ENCODE data around the gene TPST2. TPM values are rescaled to one million over a fixed set of nuclear protein-coding genes. Genes with fewer than 3 reads are reported as not detected.

TPST2 gene
- total RNA-seq, 1 experiment from 2014 or later: 50.1 TPM

DNA sequence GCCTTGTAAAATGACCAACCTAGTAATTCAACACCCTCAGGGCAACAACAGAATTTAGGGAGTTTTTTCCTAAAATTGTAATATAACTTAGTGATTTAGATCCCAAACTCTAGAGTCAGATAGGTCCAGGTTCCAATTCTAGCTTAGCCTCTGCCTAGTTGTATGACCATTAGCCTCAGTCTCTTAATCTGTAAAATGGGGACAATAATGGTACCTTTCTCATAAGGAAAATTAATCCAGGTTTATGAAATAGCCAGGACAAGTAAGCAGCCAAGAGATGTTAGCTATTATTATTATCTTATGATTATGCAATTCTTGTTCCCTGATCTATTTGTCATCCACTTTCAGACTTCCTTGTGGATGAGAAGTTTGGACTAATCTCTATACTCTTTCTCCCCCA is 81.8 kb downstream of the TPST2 start:
- H3K27me3 Mint-ChIP-seq (ENCODE audit: low read depth): no peaks in the 10 kb centered on the region

More for the DNA sequence above, 81.8 kb downstream of the TPST2 start:
- H2AK5ac ChIP-seq (ENCODE audit: insufficient read length, low read length): no peak overlapping the region
- H4K5ac ChIP-seq (ENCODE audit: insufficient read length, low read depth, low read length): no peak overlapping the region
- H4K8ac ChIP-seq (replicated peaks; ENCODE audit: insufficient read length, low read depth, low read length): no peak overlapping the region
- peaks cover 33 to 62% (median 51%) of the 10 kb centered on the region in 3 experiments; a peak in 6 of 7 replicates for H3K36me3 Mint-ChIP-seq (ENCODE audit: insufficient read depth in 1 of 3, low read depth in 3 of 3)
- peaks cover 2% of the 10 kb centered on the region; the same call in 1 of the 2 replicates for H3K27me3 ChIP-seq (ENCODE audit: insufficient read depth, low read length)
- H3K9me3 Mint-ChIP-seq: no peaks in the 10 kb centered on the region
- H3K56ac ChIP-seq (ENCODE audit: insufficient read length, low read depth, low read length): no peak overlapping the region
- no peak overlapping the region for H2BK12ac ChIP-seq (ENCODE audit: insufficient read length, low read depth, low read length)
- H3K4me2 ChIP-seq (ENCODE audit: insufficient read depth, insufficient read length, low read length): no peak overlapping the region
- no peak overlapping the region for H3K23ac ChIP-seq (ENCODE audit: insufficient read length, low read depth, low read length)
- no peaks in the 10 kb centered on the region for H3K79me1 ChIP-seq (ENCODE audit: insufficient read depth, low read depth, low read length, poor library complexity, severe bottlenecking)
- H2BK5ac ChIP-seq (ENCODE audit: insufficient read length, low read length): no peak overlapping the region
- no peaks in the 10 kb centered on the region for H3K9me3 ChIP-seq (ENCODE audit: control insufficient read depth, low read depth, low read length)
- H3K27ac ChIP-seq (ENCODE audit: insufficient read length, low read depth, low read length): no peak overlapping the region
- no peak overlapping the region for H3T11ph ChIP-seq (ENCODE audit: low read length)
- no peak overlapping the region for H3K18ac ChIP-seq (ENCODE audit: insufficient read length, low read depth, low read length)
- peaks cover 10% of the 10 kb centered on the region for H3K23me2 ChIP-seq (ENCODE audit: insufficient read length, low read depth, low read length, poor library complexity, severe bottlenecking)
- H3K14ac ChIP-seq (ENCODE audit: insufficient read depth, low read length): no peak overlapping the region
- H3K79me2 ChIP-seq (ENCODE audit: insufficient read depth, low read length): peaks cover 3% of the 10 kb centered on the region; the same call in 1 of the 2 replicates
- no peak overlapping the region for H2AFZ ChIP-seq (ENCODE audit: low read length)
- peaks cover 19 to 22% of the 10 kb centered on the region in 2 experiments for H3K4me1 Mint-ChIP-seq
- no peak overlapping the region for H2BK20ac ChIP-seq (ENCODE audit: low read depth, low read length, poor library complexity, severe bottlenecking)
- no peak for DNase-seq
- no peak overlapping the region for H3K4ac ChIP-seq (ENCODE audit: low read depth, low read length)
- peaks cover 6% of the 10 kb centered on the region for H3K4me1 ChIP-seq (ENCODE audit: insufficient read depth, low read length)
- no peak overlapping the region for H3K4me3 Mint-ChIP-seq
- H4K91ac ChIP-seq (ENCODE audit: insufficient read length, low read depth, low read length): no peak overlapping the region
- no peak overlapping the region for H3K9ac ChIP-seq (ENCODE audit: extremely low read depth, insufficient read length, low read length)
- H2BK15ac ChIP-seq (ENCODE audit: low read depth, low read length): no peak overlapping the region
- no peak for TF ChIP-seq CTCF (conservative IDR thresholded peaks at IDR 0.05)
- H2BK120ac ChIP-seq (ENCODE audit: low read depth, low read length, poor library complexity, severe bottlenecking): no peak overlapping the region
- H3K27ac Mint-ChIP-seq: no peak overlapping the region
- H4K20me1 ChIP-seq (ENCODE audit: control insufficient read depth, insufficient read depth, insufficient read length): no peaks in the 10 kb centered on the region

Measured in H9 (cell line).